GM23338 (cell line): ENCODE results near the gene NLE1.
"Not testable (repeated sequence)": the region's sequence is repeated elsewhere in the genome, so short reads cannot be mapped to it uniquely, and the experiment has no call there.

Experiments used
- EZH2 ChIP-seq: fragments of 200-600 bp; sonication (generic); IDR thresholded peaks from one replicate; pipeline ENCODE4 v1.8.0; 2017; ENCODE audit warnings: antibody characterized with exemption, mild to moderate bottlenecking, low read depth; ENCODE audit not compliant: unreplicated experiment
- EZH2phosphoT487 ChIP-seq: fragments of 200-600 bp; sonication (generic); IDR thresholded peaks from one replicate; pipeline ENCODE4 v1.8.1; 2018; ENCODE audit warnings: antibody characterized with exemption; ENCODE audit not compliant: unreplicated experiment
- POLR2AphosphoS5 ChIP-seq: IDR thresholded peaks from 2 replicates; pipeline ENCODE4 v1.6.1; 2016; ENCODE audit warnings: antibody characterized with exemption, low read depth
- ZNF114 ChIP-seq: fragments of 250-450 bp; sonication (Bioruptor Pico); IDR thresholded peaks from 2 replicates; pipeline ENCODE4 v1.5.0; 2020; ENCODE audit warnings: mild to moderate bottlenecking, moderate library complexity
- TF ChIP-seq, protein P1 (sequence below), 2 experiments: fragments of 200-600 bp in 1 of 2; sonication (generic) in 1 of 2; conservative IDR thresholded peaks; 2 replicates each; pipeline versions ENCODE4 v1.5.1 to v1.6.1; 2016 to 2017; ENCODE audit warnings: antibody characterized with exemption in 2 of 2, low read depth in 2 of 2, mild to moderate bottlenecking in 2 of 2, moderate library complexity in 1 of 2

DNA sequence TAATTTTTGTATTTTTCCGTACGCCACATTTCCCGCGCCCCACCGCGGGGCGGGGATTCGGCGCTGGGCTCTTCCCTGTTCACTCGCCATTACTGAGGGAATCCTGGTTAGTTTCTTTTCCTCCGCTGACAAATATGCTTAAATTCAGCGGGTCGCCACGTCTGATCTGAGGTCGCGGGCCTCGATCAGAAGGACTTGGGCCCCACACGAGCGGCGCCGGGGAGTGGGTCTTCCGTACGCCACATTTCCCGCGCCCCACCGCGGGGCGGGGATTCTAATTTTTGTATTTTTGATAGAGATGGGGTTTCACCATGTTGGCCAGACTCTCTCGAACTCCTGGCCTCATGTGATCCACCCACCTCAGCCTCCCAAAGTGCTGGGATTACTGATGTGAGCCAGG, 9.0 kb upstream of the NLE1 start:
- TF ChIP-seq, protein P1, sequence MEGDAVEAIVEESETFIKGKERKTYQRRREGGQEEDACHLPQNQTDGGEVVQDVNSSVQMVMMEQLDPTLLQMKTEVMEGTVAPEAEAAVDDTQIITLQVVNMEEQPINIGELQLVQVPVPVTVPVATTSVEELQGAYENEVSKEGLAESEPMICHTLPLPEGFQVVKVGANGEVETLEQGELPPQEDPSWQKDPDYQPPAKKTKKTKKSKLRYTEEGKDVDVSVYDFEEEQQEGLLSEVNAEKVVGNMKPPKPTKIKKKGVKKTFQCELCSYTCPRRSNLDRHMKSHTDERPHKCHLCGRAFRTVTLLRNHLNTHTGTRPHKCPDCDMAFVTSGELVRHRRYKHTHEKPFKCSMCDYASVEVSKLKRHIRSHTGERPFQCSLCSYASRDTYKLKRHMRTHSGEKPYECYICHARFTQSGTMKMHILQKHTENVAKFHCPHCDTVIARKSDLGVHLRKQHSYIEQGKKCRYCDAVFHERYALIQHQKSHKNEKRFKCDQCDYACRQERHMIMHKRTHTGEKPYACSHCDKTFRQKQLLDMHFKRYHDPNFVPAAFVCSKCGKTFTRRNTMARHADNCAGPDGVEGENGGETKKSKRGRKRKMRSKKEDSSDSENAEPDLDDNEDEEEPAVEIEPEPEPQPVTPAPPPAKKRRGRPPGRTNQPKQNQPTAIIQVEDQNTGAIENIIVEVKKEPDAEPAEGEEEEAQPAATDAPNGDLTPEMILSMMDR (conservative IDR thresholded peaks at IDR 0.05; ENCODE audit: low read depth in 2 of 2): not testable (repeated sequence)
- TF ChIP-seq EZH2, POLR2AphosphoS5, ZNF114, EZH2phosphoT487: not testable (repeated sequence)
